Forelimb muscle (tissue), 1 donor: Measurements from ENCODE around the gene NOTCH4. TPM values are rescaled to one million over a fixed set of nuclear protein-coding genes. Genes with fewer than 3 reads are reported as not detected.

ENCODE experiments used
- DNase-seq: peaks from one replicate; pipeline ENCODE4 v3.0.0-alpha.2; 2013; ENCODE audit warnings: low read depth
- polyA plus RNA-seq: library from polyadenylated mRNA; unstranded; fragments of 120-200 nt; gene quantifications from one replicate; pipeline ENCODE4 v1.2.1, GENCODE V29; 2013; ENCODE audit not compliant: insufficient read length

Gene NOTCH4
- polyA plus RNA-seq, 1 donor: 19.9 TPM

- no peak for DNase-seq
These were observed 41.8 kb downstream of the NOTCH4 start for GRCh38 chr6:32181915-32182529.

- no peak for DNase-seq
These were observed 42.6 kb downstream of the NOTCH4 start for GRCh38 chr6:32181148-32181702.

GRCh38 chr6:32179766-32180405 is 44.0 kb downstream of the NOTCH4 start:
- no peak for DNase-seq

- DNase-seq: no peak
These were observed 45.1 kb downstream of the NOTCH4 start for GRCh38 chr6:32178547-32179440.

GRCh38 chr6:32177788-32178546 is 45.9 kb downstream of the NOTCH4 start, which contains the start of gene RNF5:
Gene RNF5, plus strand, starts transcription at chr6:32178405. Its CDS starts 107 bp downstream, at chr6:32178512.
- DNase-seq: peak; percentile 100

GRCh38 chr6:32177183-32177787 is 46.6 kb downstream of the NOTCH4 start:
- no peak for DNase-seq

- DNase-seq: no peak
These were observed 47.2 kb downstream of the NOTCH4 start for GRCh38 chr6:32176476-32177182.

- peak; percentile 94 for DNase-seq
These were observed 48.0 kb downstream of the NOTCH4 start, which contains the start of gene AGPAT1 for GRCh38 chr6:32175711-32176475. Gene AGPAT1, minus strand, starts transcription at chr6:32176084. Its CDS starts 4,588 bp downstream, at chr6:32171496.

- DNase-seq: no peak
These were observed 48.6 kb downstream of the NOTCH4 start for GRCh38 chr6:32175322-32175710.

GRCh38 chr6:32174416-32174815 is 49.5 kb downstream of the NOTCH4 start:
- no peak for DNase-seq

GRCh38 chr6:32173051-32173727 is 50.7 kb downstream of the NOTCH4 start:
- DNase-seq: no peak

- DNase-seq: no peak
These were observed 52.6 kb downstream of the NOTCH4 start for GRCh38 chr6:32171234-32171633.

- DNase-seq: no peak
These were observed 53.6 kb downstream of the NOTCH4 start for GRCh38 chr6:32170294-32170693.

GRCh38 chr6:32168807-32169591 is 54.9 kb downstream of the NOTCH4 start:
- no peak for DNase-seq

- no peak for DNase-seq
These were observed 55.5 kb downstream of the NOTCH4 start for GRCh38 chr6:32168350-32168749.

- DNase-seq: no peak
These were observed 56.1 kb downstream of the NOTCH4 start for GRCh38 chr6:32167761-32168262.

- no peak for DNase-seq
These were observed 56.6 kb downstream of the NOTCH4 start for GRCh38 chr6:32167154-32167760.
